Measurements from ENCODE around the gene CUL9.
A peak's percentile ranks its signal among the peaks of the same experiment; 100 is the strongest.

The CUL9 gene

DNA sequence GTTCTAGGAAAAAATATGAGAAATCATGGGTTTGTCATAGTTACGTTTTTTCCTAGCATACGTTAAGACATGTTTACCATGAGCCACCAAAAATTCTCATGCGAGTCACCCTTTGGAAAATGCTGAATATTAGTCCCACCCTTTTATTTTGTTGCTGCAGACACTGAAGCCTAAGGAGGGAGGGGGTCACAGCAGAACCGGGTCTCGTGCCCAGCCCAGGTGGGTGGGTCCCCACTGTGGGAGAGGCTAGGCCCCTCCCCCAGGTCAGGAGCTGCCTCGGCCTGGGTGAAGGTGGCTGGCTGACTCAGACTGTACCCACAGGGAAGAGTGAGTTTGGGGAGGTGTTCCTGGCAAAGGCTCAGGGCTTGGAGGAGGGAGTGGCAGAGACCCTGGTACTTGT is 37.1 kb upstream of the CUL9 start:
- in situ Hi-C loops (cut with HindIII; ENCODE audit: low sequenced_read_pairs): no loop called here
- no peak for DNase-seq (ENCODE audit: low read depth, low spot score)
- no peak overlapping the region for H3K4me3 ChIP-seq (ENCODE audit: low read depth, low read length)
- TF ChIP-seq CTCF (IDR thresholded peaks at IDR 0.05; ENCODE audit: low read depth, low read length): no peak

GRCh38 chr6:43146261-43146660 is 35.7 kb upstream of the CUL9 start:
- DNase-seq (ENCODE audit: low read depth, low spot score): no peak
- in situ Hi-C loops (cut with HindIII; ENCODE audit: low sequenced_read_pairs): no loop called here

GRCh38 chr6:43146709-43147688 is 35.0 kb upstream of the CUL9 start:
- no peak overlapping the region for H3K4me3 ChIP-seq (ENCODE audit: low read depth, low read length)
- in situ Hi-C loops (cut with HindIII; ENCODE audit: low sequenced_read_pairs): no loop called here
- TF ChIP-seq CTCF (IDR thresholded peaks at IDR 0.05; ENCODE audit: low read depth, low read length): no peak
- DNase-seq (ENCODE audit: low read depth, low spot score): no peak

More at GRCh38 chr6:43146261-43146660, 35.7 kb upstream of the CUL9 start:
- no peak for TF ChIP-seq CTCF (IDR thresholded peaks at IDR 0.05; ENCODE audit: low read depth, low read length)
- no peak overlapping the region for H3K4me3 ChIP-seq (ENCODE audit: low read depth, low read length)

DNA sequence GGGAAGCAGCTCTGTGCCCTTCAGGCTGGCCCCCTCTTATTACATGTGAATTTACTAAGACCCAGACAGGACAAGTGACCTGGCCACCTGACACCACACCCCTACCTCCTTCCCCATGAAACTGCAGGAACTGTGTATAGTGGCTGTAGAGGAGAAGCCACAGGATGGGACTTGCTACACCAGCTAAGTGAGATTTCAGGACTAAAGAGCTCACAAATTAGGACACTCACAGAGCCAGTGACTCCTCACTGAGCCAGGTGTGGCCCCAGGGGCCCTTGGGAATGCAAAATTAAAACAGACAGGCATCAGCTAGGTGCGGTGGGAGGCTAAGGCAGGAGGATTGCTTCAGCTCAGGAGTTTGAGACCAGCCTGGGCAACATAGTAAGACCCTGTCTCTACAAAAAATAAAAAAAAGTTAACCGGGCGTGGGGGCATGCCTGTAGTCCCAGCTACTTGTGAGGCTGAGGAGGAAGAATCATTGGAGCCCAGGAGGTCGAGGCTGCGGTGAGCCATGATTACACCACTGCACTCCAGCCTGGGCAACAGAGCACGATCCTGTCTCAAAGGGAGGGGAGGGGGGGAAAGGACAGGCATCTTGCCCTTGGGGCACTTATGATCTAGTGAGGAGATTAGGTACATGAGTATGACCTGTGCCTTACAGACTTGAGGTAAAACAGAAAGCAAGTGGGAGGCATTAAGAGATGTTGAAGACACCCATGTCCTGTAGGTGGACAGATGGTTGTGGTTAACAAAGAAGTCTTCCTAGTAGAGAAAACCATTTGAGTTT is 34.1 kb upstream of the CUL9 start:
- TF ChIP-seq CTCF (IDR thresholded peaks at IDR 0.05; ENCODE audit: low read depth, low read length): no peak
- DNase-seq (ENCODE audit: low read depth, low spot score): no peak
- in situ Hi-C loops (cut with HindIII; ENCODE audit: low sequenced_read_pairs): no loop called here
- no peak overlapping the region for H3K4me3 ChIP-seq (ENCODE audit: low read depth, low read length)

DNA sequence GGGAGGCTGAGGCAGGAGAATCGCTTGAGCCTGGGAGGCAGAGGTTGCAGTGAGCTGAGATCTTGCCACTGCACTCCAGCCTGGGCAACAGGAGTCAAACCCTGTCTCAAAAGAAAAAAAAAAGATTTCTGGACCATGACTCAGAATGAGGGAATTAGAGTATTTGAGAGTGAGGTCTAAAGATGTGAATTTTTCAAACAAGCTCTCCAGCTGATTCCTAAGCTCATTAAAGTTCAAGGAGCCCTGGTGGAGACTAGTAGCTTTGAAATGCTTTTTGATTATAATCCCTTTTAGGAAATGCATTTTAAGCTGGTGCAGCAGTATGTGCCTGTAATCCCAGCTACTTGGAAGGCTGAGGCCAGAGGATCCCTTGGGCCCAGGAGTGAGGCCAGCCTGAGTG is 32.7 kb upstream of the CUL9 start:
- in situ Hi-C loops (cut with HindIII; ENCODE audit: low sequenced_read_pairs): no loop called here
- peak; percentile 36 for DNase-seq (ENCODE audit: low read depth, low spot score)
- TF ChIP-seq CTCF (IDR thresholded peaks at IDR 0.05; ENCODE audit: low read depth, low read length): no peak
- H3K4me3 ChIP-seq (ENCODE audit: low read depth, low read length): no peak overlapping the region

DNA sequence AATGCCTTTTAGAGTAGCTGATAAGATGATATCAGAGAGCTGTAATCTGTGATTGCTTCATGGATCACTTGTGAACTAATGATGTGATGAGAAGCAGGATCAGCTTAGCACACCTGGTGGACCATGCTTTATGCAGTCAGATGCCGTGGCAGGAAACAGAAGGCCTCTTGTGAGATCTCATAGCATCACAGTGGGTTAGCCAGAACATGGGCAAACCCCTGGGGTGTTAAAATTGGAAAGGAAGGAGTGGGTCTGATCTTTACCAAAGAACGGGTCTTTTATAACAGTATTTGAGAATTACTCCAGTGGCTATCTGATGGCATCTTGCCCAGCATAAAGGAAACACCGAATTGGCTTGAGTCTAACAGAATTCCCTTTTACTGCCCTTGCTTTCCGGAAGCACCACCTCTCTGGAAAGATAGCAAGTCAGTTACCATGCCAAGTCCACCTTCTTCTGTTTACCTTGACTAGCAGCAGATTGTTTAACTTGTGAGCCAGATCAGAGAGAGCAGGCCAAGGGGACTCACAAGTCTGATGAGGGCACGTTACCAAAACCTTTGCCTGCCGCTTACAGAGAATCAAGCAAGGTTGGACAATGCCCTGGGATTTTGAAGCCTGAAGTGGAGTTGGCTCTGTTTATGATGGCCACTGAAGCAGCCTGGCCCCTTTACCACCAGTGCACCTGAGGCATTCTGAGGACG is 31.8 kb upstream of the CUL9 start:
- in situ Hi-C loops (cut with HindIII; ENCODE audit: low sequenced_read_pairs): no loop called here
- TF ChIP-seq CTCF (IDR thresholded peaks at IDR 0.05; ENCODE audit: low read depth, low read length): no peak
- no peak for DNase-seq (ENCODE audit: low read depth, low spot score)
- no peak overlapping the region for H3K4me3 ChIP-seq (ENCODE audit: low read depth, low read length)
